HFFc6 (cell line): ENCODE results near the gene TLNRD1. TPM values are rescaled to one million over a fixed set of nuclear protein-coding genes. Genes with fewer than 3 reads are reported as not detected.
"Not testable (repeated sequence)": the region's sequence is repeated elsewhere in the genome, so short reads cannot be mapped to it uniquely, and the experiment has no call there.

Experiments
- DNase-seq: peaks from one replicate; pipeline ENCODE4 v3.0.0-alpha.2; 2018
- H3K27ac Mint-ChIP-seq: 2 replicates; pipeline ENCODE4 v1.8.0; 2020; ENCODE audit warnings: mild to moderate bottlenecking, mixed read lengths
- H3K27me3 Mint-ChIP-seq: 2 replicates; pipeline ENCODE4 v1.8.0; 2021; ENCODE audit warnings: mild to moderate bottlenecking, moderate library complexity, mixed read lengths; ENCODE audit not compliant: insufficient read depth
- H3K36me3 Mint-ChIP-seq: 2 replicates; pipeline ENCODE4 v1.8.0; 2021; ENCODE audit warnings: low read depth, mixed read lengths
- H3K4me1 Mint-ChIP-seq: 2 replicates; pipeline ENCODE4 v1.8.0; 2020; ENCODE audit warnings: low read depth, mixed read lengths
- H3K4me3 Mint-ChIP-seq: 2 replicates; pipeline ENCODE4 v1.8.0; 2020; ENCODE audit warnings: mild to moderate bottlenecking, moderate library complexity, mixed read lengths
- H3K9me3 Mint-ChIP-seq: 2 replicates; pipeline ENCODE4 v1.8.0; 2020; ENCODE audit warnings: mild to moderate bottlenecking, mixed read lengths
- CTCF ChIP-seq: fragments of 200-600 bp; sonication (generic); IDR thresholded peaks from 2 replicates; pipeline ENCODE4 v1.5.0; 2021; ENCODE audit warnings: antibody characterized with exemption, mild to moderate bottlenecking
- long read RNA-seq: library from polyadenylated mRNA; unstranded; transcript quantifications from one replicate; pipeline ENCODE4 v2.0.0, GENCODE V29; 2019
- total RNA-seq, 6 experiments: library from RNA; stranded (reverse); fragmentation: NEBNext Ultra II Directional; extraction: Animal tissue kit (Norgen Biotek cat#: 25700); gene quantifications; 2 replicates in 1 of 6; 3 replicates in 5 of 6; pipeline ENCODE4 v1.2.3, GENCODE V29; 2021

Gene TLNRD1
- total RNA-seq: 10 to 100 TPM in 5 of 6 experiments, 1 to 10 TPM in 1; 8.8 to 14.3 (median 12.7) TPM
- long read RNA-seq: 0 reads

- Mint-ChIP-seq H3K36me3 (peaks cover 16% of the 10 kb centered on the region; the same call in 1 of the 2 replicates), H3K4me1 (peaks cover 39% of the 10 kb centered on the region), H3K27me3 (no peaks in the 10 kb centered on the region; the same call in 1 of the 2 replicates), H3K27ac (peak within 1 kb of the TSS; percentile 94), H3K4me3 (peak within 1 kb of the TSS; percentile 93), H3K9me3 (peaks cover 4% of the 10 kb centered on the region)
- DNase-seq: peak; percentile 85
- no peak for TF ChIP-seq CTCF
Observed at GRCh38 chr15:81000624-81001151, at the start of gene TLNRD1. TSS of gene TLNRD1 (plus strand) at chr15:81000923. CDS start at chr15:81002272, 1,349 bp downstream.

- H3K27me3 Mint-ChIP-seq: peaks cover 9% of the 10 kb centered on the region
- no peaks in the 10 kb centered on the region for H3K9me3 Mint-ChIP-seq
- no peak overlapping the region for H3K4me3 Mint-ChIP-seq
- TF ChIP-seq CTCF: no peak
- H3K27ac Mint-ChIP-seq: no peak overlapping the region
- peaks cover 25% of the 10 kb centered on the region for H3K4me1 Mint-ChIP-seq
- H3K36me3 Mint-ChIP-seq: peaks cover 40% of the 10 kb centered on the region
- no peak for DNase-seq
Observed at GRCh38 chr15:80951941-80952340, 48.8 kb upstream of the TLNRD1 start.

GRCh38 chr15:80953001-80953952 lies 47.4 kb upstream of the TLNRD1 start:
- peaks cover 9% of the 10 kb centered on the region for H3K27me3 Mint-ChIP-seq
- TF ChIP-seq CTCF: no peak
- peaks cover 42% of the 10 kb centered on the region for H3K36me3 Mint-ChIP-seq
- DNase-seq: no peak
- no peak overlapping the region for H3K4me3 Mint-ChIP-seq
- H3K4me1 Mint-ChIP-seq: peaks cover 34% of the 10 kb centered on the region
- H3K27ac Mint-ChIP-seq: no peak overlapping the region; the same call in none of the 2 replicates
- no peaks in the 10 kb centered on the region for H3K9me3 Mint-ChIP-seq

GRCh38 chr15:80953953-80954778 lies 46.6 kb upstream of the TLNRD1 start:
- peaks cover 9% of the 10 kb centered on the region for H3K27me3 Mint-ChIP-seq
- TF ChIP-seq CTCF: peak; percentile 9; the same call in 1 of the 2 replicates
- H3K36me3 Mint-ChIP-seq: peaks cover 48% of the 10 kb centered on the region
- no peaks in the 10 kb centered on the region for H3K9me3 Mint-ChIP-seq
- peaks cover 34% of the 10 kb centered on the region for H3K4me1 Mint-ChIP-seq
- H3K27ac Mint-ChIP-seq: peak overlapping the region; percentile 16; the same call in 1 of the 2 replicates
- H3K4me3 Mint-ChIP-seq: no peak overlapping the region
- no peak for DNase-seq

- H3K9me3 Mint-ChIP-seq, H3K27me3 Mint-ChIP-seq, H3K4me3 Mint-ChIP-seq: not testable (repeated sequence)
- Mint-ChIP-seq H3K27ac (peak overlapping the region; percentile 63), H3K36me3 (peaks cover 45% of the 10 kb centered on the region), H3K4me1 (peaks cover 34% of the 10 kb centered on the region)
- DNase-seq: peak; percentile 92
Observed at GRCh38 chr15:80955571-80956452, 44.9 kb upstream of the TLNRD1 start.
